Suprapubic skin (tissue), 3 donors: Measurements from ENCODE around the gene CFAP44.

Experiments used
- POLR2A ChIP-seq, 2 donors: fragments of 450-650 bp; IDR thresholded peaks; one replicate each; pipeline ENCODE4 v1.6.1; 2017; ENCODE audit warnings: antibody characterized with exemption in 2 of 2, mild to moderate bottlenecking in 2 of 2, moderate library complexity in 2 of 2
- TF ChIP-seq, protein P1 (sequence below), 2 donors: fragments of 200-600 bp in 1 of 2; fragments of 450-650 bp in 1 of 2; sonication (generic) in 1 of 2; IDR thresholded peaks; one replicate each; pipeline ENCODE4 v1.5.1; 2016 to 2019; ENCODE audit warnings: antibody characterized with exemption in 2 of 2, mild to moderate bottlenecking in 1 of 2, moderate library complexity in 1 of 2

DNA sequence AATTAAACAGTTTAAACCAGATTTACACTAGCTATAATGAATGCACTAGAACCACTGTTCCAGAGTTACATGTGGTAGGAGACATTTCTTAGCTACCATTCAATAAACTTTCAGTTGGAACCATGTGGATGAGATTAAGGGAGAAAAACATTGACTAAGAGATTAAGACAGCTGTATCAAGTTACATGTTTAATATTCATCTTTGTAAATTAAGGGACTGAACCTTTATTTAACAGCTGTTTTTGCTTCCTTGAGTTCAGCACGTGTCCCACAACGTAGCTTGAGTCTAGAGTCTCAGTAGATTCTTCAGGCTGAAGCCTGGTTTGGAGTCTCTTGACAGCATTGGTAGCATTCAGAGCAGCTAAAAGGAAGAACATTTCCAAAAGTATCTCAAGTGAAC is 27.2 kb upstream of the CFAP44 start:
- TF ChIP-seq POLR2A (IDR thresholded peaks at IDR 0.05) = no peak
- TF ChIP-seq, protein P1, sequence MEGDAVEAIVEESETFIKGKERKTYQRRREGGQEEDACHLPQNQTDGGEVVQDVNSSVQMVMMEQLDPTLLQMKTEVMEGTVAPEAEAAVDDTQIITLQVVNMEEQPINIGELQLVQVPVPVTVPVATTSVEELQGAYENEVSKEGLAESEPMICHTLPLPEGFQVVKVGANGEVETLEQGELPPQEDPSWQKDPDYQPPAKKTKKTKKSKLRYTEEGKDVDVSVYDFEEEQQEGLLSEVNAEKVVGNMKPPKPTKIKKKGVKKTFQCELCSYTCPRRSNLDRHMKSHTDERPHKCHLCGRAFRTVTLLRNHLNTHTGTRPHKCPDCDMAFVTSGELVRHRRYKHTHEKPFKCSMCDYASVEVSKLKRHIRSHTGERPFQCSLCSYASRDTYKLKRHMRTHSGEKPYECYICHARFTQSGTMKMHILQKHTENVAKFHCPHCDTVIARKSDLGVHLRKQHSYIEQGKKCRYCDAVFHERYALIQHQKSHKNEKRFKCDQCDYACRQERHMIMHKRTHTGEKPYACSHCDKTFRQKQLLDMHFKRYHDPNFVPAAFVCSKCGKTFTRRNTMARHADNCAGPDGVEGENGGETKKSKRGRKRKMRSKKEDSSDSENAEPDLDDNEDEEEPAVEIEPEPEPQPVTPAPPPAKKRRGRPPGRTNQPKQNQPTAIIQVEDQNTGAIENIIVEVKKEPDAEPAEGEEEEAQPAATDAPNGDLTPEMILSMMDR (IDR thresholded peaks at IDR 0.05) = no peak
